ENCODE measurements around the gene TMPRSS5. TPM values are rescaled to one million over a fixed set of nuclear protein-coding genes. Genes with fewer than 3 reads are reported as not detected.

TMPRSS5 gene
- total RNA-seq, 1 experiment from 2014 or later = 0.49 TPM

DNA sequence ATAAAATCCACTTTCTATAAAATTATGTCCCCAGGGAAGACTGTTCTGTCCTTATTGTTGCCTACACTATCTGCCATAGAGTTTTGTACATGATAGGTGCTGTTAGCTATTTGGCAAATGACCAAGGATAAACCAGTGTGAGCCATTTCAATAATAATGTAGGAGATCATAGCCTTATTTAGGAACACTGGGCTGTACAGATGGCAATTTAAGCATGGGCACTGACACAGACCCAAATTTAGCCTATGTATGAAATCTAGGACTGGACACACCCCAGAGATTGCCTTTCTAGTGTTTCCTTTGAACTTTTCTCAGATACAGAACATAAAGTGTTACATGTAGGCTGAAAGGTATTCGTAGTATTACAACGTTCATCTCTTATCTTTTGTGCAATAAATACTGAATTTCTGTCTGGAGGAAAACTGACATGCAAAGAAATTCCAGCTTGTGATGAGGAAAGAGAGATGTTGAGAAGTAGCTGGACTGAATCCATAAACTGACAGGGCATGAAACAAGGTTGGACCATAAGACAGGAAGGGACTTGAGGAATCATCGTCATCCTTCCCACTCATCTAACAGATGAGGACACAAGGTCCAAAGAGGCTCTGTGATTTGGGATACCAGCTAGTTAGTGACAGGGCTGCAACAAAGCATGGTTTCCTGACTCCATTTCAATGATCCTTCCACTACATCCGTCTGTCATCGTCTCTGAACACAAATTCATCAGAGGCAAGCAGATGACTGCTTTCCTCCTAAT lies 60.3 kb downstream of the TMPRSS5 start:
- Mint-ChIP-seq H3K4me3 (ENCODE audit: unreplicated experiment) (no peak overlapping the region), H3K36me3 (ENCODE audit: insufficient read depth, unreplicated experiment) (no peaks in the 10 kb centered on the region), H3K4me1 (ENCODE audit: insufficient read depth, unreplicated experiment) (no peaks in the 10 kb centered on the region), H3K27ac (ENCODE audit: low read depth, unreplicated experiment) (no peak overlapping the region), H3K9me3 (ENCODE audit: unreplicated experiment) (peaks cover 6% of the 10 kb centered on the region), H3K27me3 (ENCODE audit: insufficient read depth, unreplicated experiment) (no peaks in the 10 kb centered on the region)
- TF ChIP-seq, protein P1, sequence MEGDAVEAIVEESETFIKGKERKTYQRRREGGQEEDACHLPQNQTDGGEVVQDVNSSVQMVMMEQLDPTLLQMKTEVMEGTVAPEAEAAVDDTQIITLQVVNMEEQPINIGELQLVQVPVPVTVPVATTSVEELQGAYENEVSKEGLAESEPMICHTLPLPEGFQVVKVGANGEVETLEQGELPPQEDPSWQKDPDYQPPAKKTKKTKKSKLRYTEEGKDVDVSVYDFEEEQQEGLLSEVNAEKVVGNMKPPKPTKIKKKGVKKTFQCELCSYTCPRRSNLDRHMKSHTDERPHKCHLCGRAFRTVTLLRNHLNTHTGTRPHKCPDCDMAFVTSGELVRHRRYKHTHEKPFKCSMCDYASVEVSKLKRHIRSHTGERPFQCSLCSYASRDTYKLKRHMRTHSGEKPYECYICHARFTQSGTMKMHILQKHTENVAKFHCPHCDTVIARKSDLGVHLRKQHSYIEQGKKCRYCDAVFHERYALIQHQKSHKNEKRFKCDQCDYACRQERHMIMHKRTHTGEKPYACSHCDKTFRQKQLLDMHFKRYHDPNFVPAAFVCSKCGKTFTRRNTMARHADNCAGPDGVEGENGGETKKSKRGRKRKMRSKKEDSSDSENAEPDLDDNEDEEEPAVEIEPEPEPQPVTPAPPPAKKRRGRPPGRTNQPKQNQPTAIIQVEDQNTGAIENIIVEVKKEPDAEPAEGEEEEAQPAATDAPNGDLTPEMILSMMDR (IDR thresholded peaks at IDR 0.05; ENCODE audit: unreplicated experiment) = no peak
- no TSS peak for BruUV-seq (replicated peaks)
- ChIA-PET CTCF (no interaction called here), POLR2A (interaction anchor here (0.5 to 0.6 kb wide), 3 partner anchors 39 to 146 kb away, joined by 3 to 4 read pairs (median 3); no protein-coding TSS in a partner anchor)
- no peak for DNase-seq (ENCODE audit: unreplicated experiment)
- intact Hi-C loops (cut with micrococcal nuclease) = no loop called here

DNA sequence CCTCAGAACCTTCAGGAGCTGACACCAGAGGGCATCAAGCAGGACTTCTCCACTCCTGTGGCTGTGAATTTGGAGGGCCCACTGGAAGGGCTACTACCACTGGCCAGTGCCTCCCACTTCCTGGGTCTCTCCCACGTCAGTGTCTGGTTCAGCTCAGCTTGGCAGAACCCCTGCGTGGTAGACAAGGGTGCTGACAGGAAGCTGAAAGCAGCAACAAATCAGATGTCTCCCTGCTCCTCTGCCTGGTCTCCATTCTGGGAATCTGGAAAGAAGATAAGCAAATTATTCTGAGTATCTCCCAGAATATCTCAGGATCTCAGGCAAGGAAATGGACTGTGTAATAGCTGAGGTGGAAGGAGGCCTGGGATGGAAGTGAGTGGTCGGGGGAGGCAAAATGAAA lies 61.5 kb downstream of the TMPRSS5 start:
- ChIA-PET CTCF (interaction anchor here (0.6 kb wide), 1 partner anchor 368 kb away, joined by 3 read pairs; no protein-coding TSS in a partner anchor), POLR2A (no interaction called here)
- no peak for DNase-seq (ENCODE audit: unreplicated experiment)

DNA sequence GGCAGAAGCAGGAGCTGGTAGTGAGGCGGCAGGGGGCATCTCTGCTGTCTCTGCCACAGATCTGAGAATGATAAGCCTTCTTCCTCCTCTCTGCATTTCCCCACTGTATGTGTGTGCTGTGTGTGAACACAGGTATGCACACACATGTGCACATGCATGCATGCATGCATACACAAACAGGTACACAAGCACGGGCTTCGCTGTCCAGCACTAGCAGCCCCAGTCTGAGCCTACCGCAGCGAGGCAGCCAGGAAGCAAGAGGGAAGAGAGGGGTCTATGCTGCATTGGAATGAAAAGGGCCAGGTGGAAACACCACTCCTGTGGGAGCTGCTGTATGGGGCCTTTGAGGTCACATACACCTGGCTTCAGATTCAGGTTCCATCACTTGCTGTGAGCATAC lies 62.4 kb downstream of the TMPRSS5 start:
- ChIA-PET POLR2A (no interaction called here), CTCF (interaction anchor here (1.2 kb wide), 1 partner anchor 111 kb away, joined by 3 read pairs; no protein-coding TSS in a partner anchor)
- DNase-seq (ENCODE audit: unreplicated experiment) = no peak
- Mint-ChIP-seq H3K27ac (ENCODE audit: low read depth, unreplicated experiment) (no peak overlapping the region), H3K27me3 (ENCODE audit: insufficient read depth, unreplicated experiment) (no peaks in the 10 kb centered on the region), H3K4me3 (ENCODE audit: unreplicated experiment) (no peak overlapping the region), H3K9me3 (ENCODE audit: unreplicated experiment) (peaks cover 6% of the 10 kb centered on the region), H3K4me1 (ENCODE audit: insufficient read depth, unreplicated experiment) (no peaks in the 10 kb centered on the region), H3K36me3 (ENCODE audit: insufficient read depth, unreplicated experiment) (no peaks in the 10 kb centered on the region)
- intact Hi-C loops (cut with micrococcal nuclease) = no loop called here
- no TSS peak for BruUV-seq (replicated peaks)
- TF ChIP-seq, protein P1 (IDR thresholded peaks at IDR 0.05; ENCODE audit: unreplicated experiment) = no peak

More for the DNA sequence above, 61.5 kb downstream of the TMPRSS5 start:
- H3K36me3 Mint-ChIP-seq (ENCODE audit: insufficient read depth, unreplicated experiment) = no peaks in the 10 kb centered on the region
- peaks cover 6% of the 10 kb centered on the region for H3K9me3 Mint-ChIP-seq (ENCODE audit: unreplicated experiment)
- intact Hi-C loops (cut with micrococcal nuclease) = no loop called here
- no peak overlapping the region for H3K27ac Mint-ChIP-seq (ENCODE audit: low read depth, unreplicated experiment)
- no peaks in the 10 kb centered on the region for H3K27me3 Mint-ChIP-seq (ENCODE audit: insufficient read depth, unreplicated experiment)
- no TSS peak for BruUV-seq (replicated peaks)
- TF ChIP-seq, protein P1 (IDR thresholded peaks at IDR 0.05; ENCODE audit: unreplicated experiment) = no peak
- H3K4me1 Mint-ChIP-seq (ENCODE audit: insufficient read depth, unreplicated experiment) = no peaks in the 10 kb centered on the region
- no peak overlapping the region for H3K4me3 Mint-ChIP-seq (ENCODE audit: unreplicated experiment)

DNA sequence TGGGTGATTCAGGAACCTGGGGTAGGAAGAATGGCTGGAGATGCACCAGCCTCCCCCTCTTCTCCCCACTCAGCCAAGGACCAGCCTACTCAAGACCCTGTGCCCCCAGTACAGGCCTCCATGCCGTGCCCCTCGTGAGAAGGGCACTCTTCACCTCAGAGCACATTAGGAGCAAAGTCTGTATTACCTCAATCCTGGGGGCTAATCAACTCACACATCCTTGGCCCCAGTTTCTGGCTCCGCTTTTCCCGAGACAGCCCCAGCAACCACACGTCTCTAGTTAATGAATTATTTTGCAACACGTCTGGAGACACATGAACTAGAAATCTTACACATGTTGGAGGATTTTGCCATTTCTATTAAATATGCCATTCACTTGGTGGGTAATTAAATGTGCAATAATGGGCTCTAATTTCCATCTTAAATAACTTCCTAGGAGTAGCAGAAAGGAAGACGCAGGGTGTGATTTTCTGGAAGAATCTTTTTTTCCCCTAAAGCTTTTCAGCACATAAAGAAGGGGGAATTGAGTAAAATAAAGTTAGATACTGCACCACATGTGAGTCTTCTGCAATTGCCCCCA lies 63.0 kb downstream of the TMPRSS5 start:
- no peaks in the 10 kb centered on the region for H3K36me3 Mint-ChIP-seq (ENCODE audit: insufficient read depth, unreplicated experiment)
- no TSS peak for BruUV-seq (replicated peaks)
- H3K27me3 Mint-ChIP-seq (ENCODE audit: insufficient read depth, unreplicated experiment) = no peaks in the 10 kb centered on the region
- no peak for DNase-seq (ENCODE audit: unreplicated experiment)
- peaks cover 5% of the 10 kb centered on the region for H3K9me3 Mint-ChIP-seq (ENCODE audit: unreplicated experiment)
- CTCF ChIA-PET = interaction anchor here (1.2 kb wide), 1 partner anchor 111 kb away, joined by 3 read pairs; no protein-coding TSS in a partner anchor
- TF ChIP-seq, protein P1 (IDR thresholded peaks at IDR 0.05; ENCODE audit: unreplicated experiment) = no peak
- intact Hi-C loops (cut with micrococcal nuclease) = no loop called here
- H3K4me1 Mint-ChIP-seq (ENCODE audit: insufficient read depth, unreplicated experiment) = no peaks in the 10 kb centered on the region
- H3K4me3 Mint-ChIP-seq (ENCODE audit: unreplicated experiment) = no peak overlapping the region
- POLR2A ChIA-PET = no interaction called here
- H3K27ac Mint-ChIP-seq (ENCODE audit: low read depth, unreplicated experiment) = no peak overlapping the region

All from MCF 10A (cell line).